Ovary (tissue), 9 donors: ENCODE results near the gene KCNAB1. TPM values are rescaled to one million over a fixed set of nuclear protein-coding genes. Genes with fewer than 3 reads are reported as not detected.

Source experiments
- DNase-seq, 5 donors: peaks; one replicate each; pipeline ENCODE4 v3.0.0-alpha.2; 2019 to 2020
- H3K27ac ChIP-seq, 2 donors: fragments of 200-600 bp; one replicate each; pipeline versions ENCODE4 v1.5.1 to v1.8.0; 2019 to 2022
- H3K27me3 ChIP-seq: fragments of 200-600 bp; one replicate; pipeline ENCODE4 v1.8.0; 2022
- H3K36me3 ChIP-seq: fragments of 200-600 bp; sonication (generic); one replicate; pipeline ENCODE4 v1.5.1; 2019
- H3K4me1 ChIP-seq: one replicate; pipeline ENCODE4 v1.8.1; 2013; ENCODE audit warnings: mild to moderate bottlenecking, moderate library complexity; ENCODE audit not compliant: insufficient read depth
- H3K4me3 ChIP-seq: fragments of 200-600 bp; sonication (generic); one replicate; pipeline ENCODE4 v1.5.1; 2017
- H3K9me3 ChIP-seq, 2 donors: fragments of 200-600 bp in 1 of 2; sonication (generic) in 1 of 2; one replicate each; pipeline versions ENCODE4 v1.5.1 to v1.8.1; 2013 to 2019; ENCODE audit warnings: mild to moderate bottlenecking in 1 of 2, moderate library complexity in 1 of 2
- EP300 ChIP-seq: sonication (generic); formaldehyde crosslinking; IDR thresholded peaks from one replicate; pipeline ENCODE4 v1.6.1; 2017; ENCODE audit warnings: antibody characterized with exemption
- POLR2A ChIP-seq: fragments of 450-650 bp; IDR thresholded peaks from one replicate; pipeline ENCODE4 v1.6.1; 2017; ENCODE audit warnings: antibody characterized with exemption, mild to moderate bottlenecking, moderate library complexity
- WGBS, 3 donors: extraction: QIAGEN DNeasy Blood & Tissue Kit in 1 of 3; methylation state at CpG; one replicate each; pipeline versions ENCODE4 v1.1.5 to v1.1.7; 2013 to 2017; 5-methylcytosine and 5-hydroxymethylcytosine counted together
- intact Hi-C, 4 donors: fragments of 100-400 bp; cut with DNase I; formaldehyde crosslinking; loops; one replicate each; pipeline versions ENCODE4 v1.11.0 to v1.15.1; 2022 to 2023
- polyA plus RNA-seq, 2 donors: library from polyadenylated mRNA; stranded (reverse); fragments of 200-250 nt in 1 of 2; fragments of 350-450 nt in 1 of 2; fragmentation: Illumina TruSeq in 1 of 2; extraction: RNeasy Lipid Tissue Mini Kit (QIAGEN cat#74804) in 1 of 2; gene quantifications; one replicate each; pipeline ENCODE4 v1.2.3, GENCODE V29; 2013 to 2014
- total RNA-seq, 7 donors: library from RNA; depleted of rRNA in 2 of 7; stranded (reverse); fragments of >200 nt in 2 of 7; fragmentation: NEBNext Ultra II Directional in 3 of 7; extraction: Animal tissue kit (Norgen Biotek cat#: 25700) in 3 of 7; gene quantifications; one replicate each; pipeline versions ENCODE4 v1.1.0 to v1.2.4, GENCODE V29; 2016 to 2023
- TF ChIP-seq, protein P1 (sequence below), 3 donors: fragments of 450-650 bp in 2 of 3; fragments of 200-600 bp in 1 of 3; IDR thresholded peaks; one replicate each; pipeline versions ENCODE4 v1.5.1 to v1.8.0; 2016 to 2022; ENCODE audit warnings: antibody characterized with exemption in 3 of 3, mild to moderate bottlenecking in 1 of 3
- donor health status: DM: no; HTN: no; CAD: no; lungs with moderate emphysema.
- donor health status: DM: no; HTN: no; CAD: no.
- donor health status: Bipolar disorder and iron deficiency.
- donor health status: DM: yes; HTN: yes; CAD: no.
- donor health status: DM: no; HTN: no; CAD: no.
- donor health status: DM: yes; HTN: yes; CAD: no.

The KCNAB1 gene
- total and polyA plus RNA-seq, 9 donors: 0.60 to 8.0 (median 2.4) TPM

GRCh38 chr3:156377266-156377665 is 256.9 kb downstream of the KCNAB1 start:
- H3K36me3 ChIP-seq: no peaks in the 10 kb centered on the region
- H3K4me1 ChIP-seq: no peaks in the 10 kb centered on the region
- H3K27me3 ChIP-seq: no peaks in the 10 kb centered on the region
- intact Hi-C loops: no loop called here
- no peak overlapping the region for H3K27ac ChIP-seq
- no peaks in the 10 kb centered on the region for H3K9me3 ChIP-seq
- WGBS, 3 donors: 85 to 92% (median 92%) methylated on average over 7 of the region's 7 CpGs
- DNase-seq: no peak
- no peak overlapping the region for H3K4me3 ChIP-seq
- TF ChIP-seq EP300 (no peak), POLR2A (no peak)
- TF ChIP-seq, protein P1, sequence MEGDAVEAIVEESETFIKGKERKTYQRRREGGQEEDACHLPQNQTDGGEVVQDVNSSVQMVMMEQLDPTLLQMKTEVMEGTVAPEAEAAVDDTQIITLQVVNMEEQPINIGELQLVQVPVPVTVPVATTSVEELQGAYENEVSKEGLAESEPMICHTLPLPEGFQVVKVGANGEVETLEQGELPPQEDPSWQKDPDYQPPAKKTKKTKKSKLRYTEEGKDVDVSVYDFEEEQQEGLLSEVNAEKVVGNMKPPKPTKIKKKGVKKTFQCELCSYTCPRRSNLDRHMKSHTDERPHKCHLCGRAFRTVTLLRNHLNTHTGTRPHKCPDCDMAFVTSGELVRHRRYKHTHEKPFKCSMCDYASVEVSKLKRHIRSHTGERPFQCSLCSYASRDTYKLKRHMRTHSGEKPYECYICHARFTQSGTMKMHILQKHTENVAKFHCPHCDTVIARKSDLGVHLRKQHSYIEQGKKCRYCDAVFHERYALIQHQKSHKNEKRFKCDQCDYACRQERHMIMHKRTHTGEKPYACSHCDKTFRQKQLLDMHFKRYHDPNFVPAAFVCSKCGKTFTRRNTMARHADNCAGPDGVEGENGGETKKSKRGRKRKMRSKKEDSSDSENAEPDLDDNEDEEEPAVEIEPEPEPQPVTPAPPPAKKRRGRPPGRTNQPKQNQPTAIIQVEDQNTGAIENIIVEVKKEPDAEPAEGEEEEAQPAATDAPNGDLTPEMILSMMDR (IDR thresholded peaks at IDR 0.05): no peak

DNA sequence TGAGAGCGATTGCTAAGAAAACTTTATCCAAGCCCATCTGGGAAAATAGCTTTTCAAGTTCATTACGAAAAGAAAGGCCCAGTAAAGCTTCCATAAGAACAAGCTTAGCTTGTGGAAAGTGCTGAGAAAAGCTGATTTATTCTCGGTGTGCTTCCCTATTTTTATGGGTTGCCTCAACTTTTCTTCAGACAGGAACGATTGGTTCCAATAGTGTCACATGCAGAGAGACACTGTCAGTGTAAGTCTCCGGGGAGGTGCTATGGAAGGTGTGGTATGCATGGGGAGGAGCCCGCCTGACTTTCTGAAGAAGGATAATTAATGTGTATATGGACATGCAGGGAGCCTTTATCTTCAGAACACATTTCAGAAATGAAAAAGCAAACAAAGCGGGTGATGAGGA is 257.3 kb downstream of the KCNAB1 start:
- no peak for TF ChIP-seq POLR2A
- TF ChIP-seq, protein P1 (IDR thresholded peaks at IDR 0.05): no peak
- TF ChIP-seq EP300: no peak
- Histone ChIP-seq H3K9me3 (no peaks in the 10 kb centered on the region), H3K27me3 (no peaks in the 10 kb centered on the region), H3K4me1 (no peaks in the 10 kb centered on the region), H3K36me3 (no peaks in the 10 kb centered on the region), H3K4me3 (no peak overlapping the region), H3K27ac (no peak overlapping the region)
- no peak for DNase-seq
- whole genome bisulfite sequencing, 3 donors: 74 to 80% (median 80%) methylated on average over 7 of the region's 7 CpGs
- intact Hi-C loops: no loop called here

DNA sequence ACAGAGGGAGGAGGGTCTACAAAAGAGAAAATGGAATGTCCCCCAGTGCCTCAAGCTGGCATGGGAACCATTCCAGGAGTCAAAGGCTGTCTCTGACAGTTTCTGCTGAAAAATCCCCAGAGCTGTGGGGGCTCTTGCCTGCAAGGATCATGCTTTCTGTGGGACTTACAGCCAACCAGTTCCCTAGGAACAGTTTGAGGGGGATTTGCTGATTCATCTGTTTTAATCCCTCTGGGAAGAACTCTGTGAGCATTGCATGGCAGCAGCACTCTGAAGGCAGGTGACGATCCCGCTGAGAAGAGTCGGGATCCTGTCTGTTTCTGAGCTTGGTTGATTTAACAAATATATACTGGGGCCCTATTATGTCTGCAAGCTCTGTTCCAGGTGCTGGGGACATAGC is 258.5 kb downstream of the KCNAB1 start:
- 92 to 96% (median 95%) methylated on average over 3 of the region's 3 CpGs for WGBS, 3 donors
- Histone ChIP-seq H3K4me1 (no peaks in the 10 kb centered on the region), H3K9me3 (no peaks in the 10 kb centered on the region), H3K4me3 (no peak overlapping the region), H3K27me3 (no peaks in the 10 kb centered on the region), H3K36me3 (no peaks in the 10 kb centered on the region), H3K27ac (no peak overlapping the region)
- DNase-seq: no peak
- intact Hi-C loops: no loop called here
- TF ChIP-seq, protein P1 (IDR thresholded peaks at IDR 0.05): no peak
- TF ChIP-seq EP300 (no peak), POLR2A (no peak)

- WGBS, 3 donors: 94 to 97% (median 94%) methylated on average over 1 of the region's 1 CpG
- H3K36me3 ChIP-seq: no peaks in the 10 kb centered on the region
- no peaks in the 10 kb centered on the region for H3K4me1 ChIP-seq
- DNase-seq: no peak
- H3K27ac ChIP-seq: no peak overlapping the region
- H3K27me3 ChIP-seq: no peaks in the 10 kb centered on the region
- intact Hi-C loops: no loop called here
- no peak overlapping the region for H3K4me3 ChIP-seq
- H3K9me3 ChIP-seq: no peaks in the 10 kb centered on the region
- TF ChIP-seq EP300 (no peak), POLR2A (no peak)
- TF ChIP-seq, protein P1 (IDR thresholded peaks at IDR 0.05): no peak
Measured at GRCh38 chr3:156379327-156379726, 258.9 kb downstream of the KCNAB1 start.
